ENCODE measurements around the gene ARMS2.

DNA sequence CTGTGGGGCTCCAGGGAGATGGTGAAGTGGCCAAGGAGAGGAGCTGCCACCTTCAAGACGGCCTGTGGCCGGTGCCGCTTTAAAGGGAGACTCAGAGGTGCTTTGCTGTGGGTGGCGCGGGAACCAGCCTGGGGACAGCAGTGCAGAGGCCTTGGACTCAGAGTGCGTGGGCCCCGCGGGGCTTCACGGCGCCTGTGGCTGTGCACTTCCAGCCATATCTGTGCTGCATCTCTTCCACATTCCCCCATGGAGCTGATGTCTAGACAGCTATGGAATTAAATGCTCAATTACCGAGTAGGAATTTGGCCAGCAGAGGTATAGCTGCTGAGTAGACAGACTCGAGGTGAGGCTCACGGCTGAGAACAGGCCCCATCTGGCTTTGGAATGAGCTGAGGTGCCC is 48.6 kb downstream of the ARMS2 start:
- TF ChIP-seq, protein P1, sequence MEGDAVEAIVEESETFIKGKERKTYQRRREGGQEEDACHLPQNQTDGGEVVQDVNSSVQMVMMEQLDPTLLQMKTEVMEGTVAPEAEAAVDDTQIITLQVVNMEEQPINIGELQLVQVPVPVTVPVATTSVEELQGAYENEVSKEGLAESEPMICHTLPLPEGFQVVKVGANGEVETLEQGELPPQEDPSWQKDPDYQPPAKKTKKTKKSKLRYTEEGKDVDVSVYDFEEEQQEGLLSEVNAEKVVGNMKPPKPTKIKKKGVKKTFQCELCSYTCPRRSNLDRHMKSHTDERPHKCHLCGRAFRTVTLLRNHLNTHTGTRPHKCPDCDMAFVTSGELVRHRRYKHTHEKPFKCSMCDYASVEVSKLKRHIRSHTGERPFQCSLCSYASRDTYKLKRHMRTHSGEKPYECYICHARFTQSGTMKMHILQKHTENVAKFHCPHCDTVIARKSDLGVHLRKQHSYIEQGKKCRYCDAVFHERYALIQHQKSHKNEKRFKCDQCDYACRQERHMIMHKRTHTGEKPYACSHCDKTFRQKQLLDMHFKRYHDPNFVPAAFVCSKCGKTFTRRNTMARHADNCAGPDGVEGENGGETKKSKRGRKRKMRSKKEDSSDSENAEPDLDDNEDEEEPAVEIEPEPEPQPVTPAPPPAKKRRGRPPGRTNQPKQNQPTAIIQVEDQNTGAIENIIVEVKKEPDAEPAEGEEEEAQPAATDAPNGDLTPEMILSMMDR (conservative IDR thresholded peaks at IDR 0.05; ENCODE audit: low read length): no peak
- no peak for TF ChIP-seq EZH2phosphoT487 (IDR thresholded peaks at IDR 0.05; ENCODE audit: borderline replicate concordance)
